HCT116 (cell line): ENCODE measurements around the gene CSK.

Source experiments
- EZH2 ChIP-seq: fragments of 200-600 bp; sonication (generic); IDR thresholded peaks from 2 replicates; pipeline ENCODE4 v1.6.1; 2017; ENCODE audit warnings: antibody characterized with exemption, mixed run types
- POLR2AphosphoS5 ChIP-seq: IDR thresholded peaks from 2 replicates; pipeline ENCODE4 v1.6.1; 2011; ENCODE audit warnings: mild to moderate bottlenecking, low read depth, low read length, moderate library complexity
- ZNF274 ChIP-seq: fragments of 200-500 bp; sonication (Bioruptor generic); IDR thresholded peaks from 2 replicates; pipeline ENCODE4 v1.6.1; 2014; ENCODE audit warnings: mild to moderate bottlenecking, low read depth, low read length, inconsistent platforms
- TF ChIP-seq, protein P1 (sequence below): IDR thresholded peaks from 2 replicates; pipeline ENCODE4 v1.6.1; 2012
- TF ChIP-seq, protein P2 (sequence below): IDR thresholded peaks from 2 replicates; pipeline ENCODE4 v1.6.1; 2011; ENCODE audit warnings: mild to moderate bottlenecking, low read length, moderate library complexity; ENCODE audit not compliant: insufficient replicate concordance; ENCODE audit errors: extremely low read depth
- TF ChIP-seq, protein P3 (sequence below), 3 experiments: fragments of 200-600 bp in 1 of 3; sonication (generic) in 1 of 3; IDR thresholded peaks in 2 of 3; conservative IDR thresholded peaks in 1 of 3; 2 replicates each; pipeline ENCODE4 v1.5.1; 2012 to 2017; ENCODE audit warnings: low read depth in 2 of 3, low read length in 2 of 3, antibody characterized with exemption in 1 of 3, borderline replicate concordance in 1 of 3, control low read depth in 1 of 3, mild to moderate bottlenecking in 1 of 3, mixed read lengths in 1 of 3, mixed run types in 1 of 3, moderate library complexity in 1 of 3; ENCODE audit not compliant: insufficient read depth in 1 of 3

DNA sequence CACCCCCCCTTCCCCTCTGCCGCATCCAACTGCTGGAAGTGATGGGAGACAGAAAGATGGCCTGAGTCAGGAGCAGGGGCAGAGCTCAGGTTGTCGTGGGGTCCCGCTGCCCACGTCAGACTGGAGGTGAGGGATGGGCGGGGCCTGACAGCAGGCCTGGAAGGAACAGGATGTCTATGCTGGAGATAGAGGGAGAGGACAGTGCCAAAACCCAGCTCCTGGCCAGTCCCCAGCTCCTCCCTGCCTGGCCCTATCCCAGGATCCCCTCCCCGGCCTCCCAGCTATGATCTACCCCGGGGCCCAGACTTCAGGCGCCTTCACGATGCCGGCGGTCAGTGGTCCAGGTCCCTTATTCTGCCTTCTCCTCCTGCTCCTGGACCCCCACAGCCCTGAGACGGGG lies 30.7 kb downstream of the CSK start, which contains the start of gene LMAN1L:
- TF ChIP-seq, protein P1, sequence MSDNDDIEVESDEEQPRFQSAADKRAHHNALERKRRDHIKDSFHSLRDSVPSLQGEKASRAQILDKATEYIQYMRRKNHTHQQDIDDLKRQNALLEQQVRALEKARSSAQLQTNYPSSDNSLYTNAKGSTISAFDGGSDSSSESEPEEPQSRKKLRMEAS = no peak
- TF ChIP-seq, protein P2, sequence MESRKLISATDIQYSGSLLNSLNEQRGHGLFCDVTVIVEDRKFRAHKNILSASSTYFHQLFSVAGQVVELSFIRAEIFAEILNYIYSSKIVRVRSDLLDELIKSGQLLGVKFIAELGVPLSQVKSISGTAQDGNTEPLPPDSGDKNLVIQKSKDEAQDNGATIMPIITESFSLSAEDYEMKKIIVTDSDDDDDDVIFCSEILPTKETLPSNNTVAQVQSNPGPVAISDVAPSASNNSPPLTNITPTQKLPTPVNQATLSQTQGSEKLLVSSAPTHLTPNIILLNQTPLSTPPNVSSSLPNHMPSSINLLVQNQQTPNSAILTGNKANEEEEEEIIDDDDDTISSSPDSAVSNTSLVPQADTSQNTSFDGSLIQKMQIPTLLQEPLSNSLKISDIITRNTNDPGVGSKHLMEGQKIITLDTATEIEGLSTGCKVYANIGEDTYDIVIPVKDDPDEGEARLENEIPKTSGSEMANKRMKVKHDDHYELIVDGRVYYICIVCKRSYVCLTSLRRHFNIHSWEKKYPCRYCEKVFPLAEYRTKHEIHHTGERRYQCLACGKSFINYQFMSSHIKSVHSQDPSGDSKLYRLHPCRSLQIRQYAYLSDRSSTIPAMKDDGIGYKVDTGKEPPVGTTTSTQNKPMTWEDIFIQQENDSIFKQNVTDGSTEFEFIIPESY = no peak
- TF ChIP-seq ZNF274 = no peak
- TF ChIP-seq EZH2 = no peak
- TF ChIP-seq, protein P3, sequence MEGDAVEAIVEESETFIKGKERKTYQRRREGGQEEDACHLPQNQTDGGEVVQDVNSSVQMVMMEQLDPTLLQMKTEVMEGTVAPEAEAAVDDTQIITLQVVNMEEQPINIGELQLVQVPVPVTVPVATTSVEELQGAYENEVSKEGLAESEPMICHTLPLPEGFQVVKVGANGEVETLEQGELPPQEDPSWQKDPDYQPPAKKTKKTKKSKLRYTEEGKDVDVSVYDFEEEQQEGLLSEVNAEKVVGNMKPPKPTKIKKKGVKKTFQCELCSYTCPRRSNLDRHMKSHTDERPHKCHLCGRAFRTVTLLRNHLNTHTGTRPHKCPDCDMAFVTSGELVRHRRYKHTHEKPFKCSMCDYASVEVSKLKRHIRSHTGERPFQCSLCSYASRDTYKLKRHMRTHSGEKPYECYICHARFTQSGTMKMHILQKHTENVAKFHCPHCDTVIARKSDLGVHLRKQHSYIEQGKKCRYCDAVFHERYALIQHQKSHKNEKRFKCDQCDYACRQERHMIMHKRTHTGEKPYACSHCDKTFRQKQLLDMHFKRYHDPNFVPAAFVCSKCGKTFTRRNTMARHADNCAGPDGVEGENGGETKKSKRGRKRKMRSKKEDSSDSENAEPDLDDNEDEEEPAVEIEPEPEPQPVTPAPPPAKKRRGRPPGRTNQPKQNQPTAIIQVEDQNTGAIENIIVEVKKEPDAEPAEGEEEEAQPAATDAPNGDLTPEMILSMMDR (IDR thresholded peaks at IDR 0.05 in 2 of 3, conservative IDR thresholded peaks at IDR 0.05 in 1 of 3; ENCODE audit: borderline replicate concordance in 1 of 3, insufficient read depth in 1 of 3, low read depth in 2 of 3, low read length in 2 of 3) = no peak
- no peak for TF ChIP-seq POLR2AphosphoS5
